Fibroblast of lung (primary cell): Measurements from ENCODE around the gene KLHL36. TPM values are rescaled to one million over a fixed set of nuclear protein-coding genes. Genes with fewer than 3 reads are reported as not detected.
"Not testable (repeated sequence)": the region's sequence is repeated elsewhere in the genome, so short reads cannot be mapped to it uniquely, and the experiment has no call there.

Experiments used
- DNase-seq, 2 donors: peaks; one replicate each; pipeline versions ENCODE4 v3.0.0 to v3.0.0-alpha.2; 2010; ENCODE audit warnings: low read depth in 2 of 2
- H2AFZ ChIP-seq: 2 replicates; pipeline ENCODE4 v1.5.1; 2012; ENCODE audit warnings: low read length, control low read depth, inconsistent platforms
- H3K27ac ChIP-seq: 2 replicates; pipeline ENCODE4 v1.5.1; 2011; ENCODE audit warnings: low read length, control low read depth; ENCODE audit not compliant: insufficient read depth
- H3K27me3 ChIP-seq: 2 replicates; pipeline ENCODE4 v1.5.1; 2011; ENCODE audit warnings: mild to moderate bottlenecking, low read length; ENCODE audit not compliant: control insufficient read depth, insufficient read depth
- H3K36me3 ChIP-seq: 2 replicates; pipeline ENCODE4 v1.5.1; 2011; ENCODE audit warnings: low read length; ENCODE audit not compliant: control insufficient read depth, insufficient read depth
- H3K4me1 ChIP-seq: 2 replicates; pipeline ENCODE4 v1.5.1; 2011; ENCODE audit warnings: low read length; ENCODE audit not compliant: control insufficient read depth, insufficient read depth; ENCODE audit errors: extremely low read depth
- H3K4me2 ChIP-seq: 2 replicates; pipeline ENCODE4 v1.5.1; 2011; ENCODE audit warnings: low read length, control low read depth; ENCODE audit not compliant: insufficient read depth; ENCODE audit errors: extremely low read depth
- H3K4me3 ChIP-seq, 4 experiments: fragments of 200-600 bp in 1 of 4; sonication (generic) in 1 of 4; replicated peaks in 1 of 4; 2 replicates each; pipeline ENCODE4 v1.5.1; 2011 to 2016; ENCODE audit warnings: low read length in 4 of 4, low read depth in 3 of 4, mild to moderate bottlenecking in 3 of 4, control low read depth in 2 of 4, inconsistent platforms in 1 of 4, mixed read lengths in 1 of 4; ENCODE audit not compliant: insufficient read depth in 1 of 4; ENCODE audit errors: control extremely low read depth in 1 of 4
- H3K79me2 ChIP-seq: 2 replicates; pipeline ENCODE4 v1.5.1; 2012; ENCODE audit warnings: mild to moderate bottlenecking, low read length, inconsistent platforms; ENCODE audit not compliant: control insufficient read depth, insufficient read depth
- H3K9ac ChIP-seq: 2 replicates; pipeline ENCODE4 v1.5.1; 2011; ENCODE audit warnings: mild to moderate bottlenecking, low read length, control low read depth; ENCODE audit not compliant: insufficient read depth
- H3K9me3 ChIP-seq: 2 replicates; pipeline ENCODE4 v1.5.1; 2012; ENCODE audit warnings: low read depth, low read length; ENCODE audit not compliant: control insufficient read depth, insufficient read depth
- H4K20me1 ChIP-seq: 2 replicates; pipeline ENCODE4 v1.5.1; 2011; ENCODE audit warnings: low read length; ENCODE audit not compliant: control insufficient read depth, insufficient read depth; ENCODE audit errors: extremely low read depth
- EZH2 ChIP-seq: IDR thresholded peaks from 2 replicates; pipeline ENCODE4 v1.5.1; 2012; ENCODE audit warnings: low read length, control low read depth, mild to moderate bottlenecking; ENCODE audit errors: missing control alignments
- polyA plus RNA-seq, 2 donors: library from polyadenylated mRNA; depleted of rRNA in 1 of 2; stranded (reverse) in 1 of 2; unstranded in 1 of 2; fragments of >200 nt; gene quantifications; 2 replicates each; pipeline ENCODE4 v1.2.1, GENCODE V29; 2011 to 2012; ENCODE audit warnings: missing spikeins in 1 of 2
- total RNA-seq: library from RNA; depleted of rRNA; stranded (reverse); fragments of >200 nt; gene quantifications from 2 replicates; pipeline ENCODE4 v1.2.1, GENCODE V29; 2014
- TF ChIP-seq, protein P1 (sequence below), 2 donors: IDR thresholded peaks in 1 of 2; conservative IDR thresholded peaks in 1 of 2; 1 replicate in 1 of 2; 2 replicates in 1 of 2; pipeline ENCODE4 v1.5.1; 2011 to 2012; ENCODE audit warnings: low read length in 2 of 2, control low read depth in 1 of 2, inconsistent platforms in 1 of 2, low read depth in 1 of 2, mild to moderate bottlenecking in 1 of 2

The KLHL36 gene
- total and polyA plus RNA-seq, 2 donors (not counting 1 experiment from before 2014, with no cell fraction given), result 29.7 to 83.1 TPM

DNA sequence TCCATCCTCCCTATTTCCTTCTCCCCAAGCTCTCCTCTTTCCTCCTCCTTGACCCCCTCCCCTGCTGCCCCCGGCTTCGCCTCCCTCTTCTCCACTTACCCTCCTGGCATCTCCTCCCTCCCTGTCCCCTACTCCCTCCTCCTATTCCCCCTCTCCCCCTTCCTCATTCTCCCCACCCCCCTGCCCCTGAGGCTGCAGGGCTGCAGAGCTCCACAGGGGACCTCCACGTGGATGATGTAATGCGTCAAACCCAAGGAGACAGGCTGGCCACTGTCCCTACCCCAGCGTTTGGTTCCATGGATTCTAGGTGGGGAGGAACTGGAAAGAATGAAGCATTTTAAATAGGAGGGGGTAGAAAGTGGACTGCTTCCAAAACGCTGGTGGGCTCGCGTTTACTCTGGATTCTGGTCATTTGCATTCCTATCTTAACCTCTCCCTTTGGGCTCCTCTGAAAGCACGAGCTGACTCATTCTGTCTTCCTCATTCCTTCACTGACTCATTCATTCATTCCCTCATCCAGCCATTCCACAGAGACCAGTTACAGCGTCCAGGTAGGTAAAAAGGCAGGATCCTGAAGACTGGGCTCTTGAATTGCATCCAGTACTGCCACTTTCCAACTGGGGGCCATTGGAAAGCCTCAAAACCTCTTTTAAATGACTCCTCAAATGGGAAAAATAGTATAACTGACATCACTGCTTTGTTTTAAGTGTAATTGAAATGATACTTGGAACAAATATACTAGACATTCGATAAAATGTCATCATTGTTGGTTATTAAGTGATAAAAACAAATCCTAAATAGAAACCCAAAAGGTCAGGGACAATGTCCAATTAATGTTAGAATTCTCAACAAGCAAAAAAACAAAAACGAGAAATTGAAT, 29.5 kb upstream of the KLHL36 start:
- Histone ChIP-seq H2AFZ (no peak overlapping the region), H3K36me3 (peaks cover 11% of the 10 kb centered on the region)

DNA sequence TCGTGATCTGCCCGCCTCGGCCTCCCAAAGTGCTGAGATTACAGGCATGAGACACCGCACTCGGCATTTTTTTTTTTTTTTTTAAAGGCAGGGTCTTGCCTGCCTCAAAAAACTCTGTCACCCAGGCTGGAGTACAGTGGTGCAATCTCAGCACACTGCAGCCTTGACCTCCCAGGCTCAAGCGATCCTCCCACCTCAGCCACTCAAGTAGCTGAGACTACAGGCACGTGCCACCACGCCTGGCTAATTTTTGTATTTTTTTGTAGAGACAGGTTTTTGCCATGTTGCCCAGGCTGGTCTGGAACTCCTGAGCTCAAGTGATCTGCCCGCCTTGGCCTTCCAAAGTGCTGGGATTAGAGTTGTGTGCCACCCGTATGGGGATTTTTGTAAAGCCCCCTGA, 27.4 kb upstream of the KLHL36 start:
- H3K27me3 ChIP-seq, H2AFZ ChIP-seq, H3K27ac ChIP-seq, H4K20me1 ChIP-seq, H3K4me2 ChIP-seq, DNase-seq, H3K36me3 ChIP-seq, H3K9ac ChIP-seq, H3K9me3 ChIP-seq, H3K4me3 ChIP-seq, H3K4me1 ChIP-seq: not testable (repeated sequence)
- peaks cover 19% of the 10 kb centered on the region for H3K79me2 ChIP-seq

More for the DNA sequence above, 29.5 kb upstream of the KLHL36 start:
- H3K9me3 ChIP-seq, result no peaks in the 10 kb centered on the region
- H3K4me3 ChIP-seq, result peak overlapping the region; percentile 19 to 40 (median 31)
- H3K9ac ChIP-seq, result no peak overlapping the region
- H3K27ac ChIP-seq, result peak overlapping the region; percentile 82
- no peaks in the 10 kb centered on the region for H4K20me1 ChIP-seq
- no peaks in the 10 kb centered on the region for H3K27me3 ChIP-seq
- TF ChIP-seq, protein P1, sequence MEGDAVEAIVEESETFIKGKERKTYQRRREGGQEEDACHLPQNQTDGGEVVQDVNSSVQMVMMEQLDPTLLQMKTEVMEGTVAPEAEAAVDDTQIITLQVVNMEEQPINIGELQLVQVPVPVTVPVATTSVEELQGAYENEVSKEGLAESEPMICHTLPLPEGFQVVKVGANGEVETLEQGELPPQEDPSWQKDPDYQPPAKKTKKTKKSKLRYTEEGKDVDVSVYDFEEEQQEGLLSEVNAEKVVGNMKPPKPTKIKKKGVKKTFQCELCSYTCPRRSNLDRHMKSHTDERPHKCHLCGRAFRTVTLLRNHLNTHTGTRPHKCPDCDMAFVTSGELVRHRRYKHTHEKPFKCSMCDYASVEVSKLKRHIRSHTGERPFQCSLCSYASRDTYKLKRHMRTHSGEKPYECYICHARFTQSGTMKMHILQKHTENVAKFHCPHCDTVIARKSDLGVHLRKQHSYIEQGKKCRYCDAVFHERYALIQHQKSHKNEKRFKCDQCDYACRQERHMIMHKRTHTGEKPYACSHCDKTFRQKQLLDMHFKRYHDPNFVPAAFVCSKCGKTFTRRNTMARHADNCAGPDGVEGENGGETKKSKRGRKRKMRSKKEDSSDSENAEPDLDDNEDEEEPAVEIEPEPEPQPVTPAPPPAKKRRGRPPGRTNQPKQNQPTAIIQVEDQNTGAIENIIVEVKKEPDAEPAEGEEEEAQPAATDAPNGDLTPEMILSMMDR (conservative IDR thresholded peaks at IDR 0.05 in 1 of 2, IDR thresholded peaks at IDR 0.05 in 1 of 2; ENCODE audit: low read depth in 1 of 2, low read length in 2 of 2), result no peak
- no peak for TF ChIP-seq EZH2
- DNase-seq, result peak; percentile 95 to 99
- peak overlapping the region; percentile 83 for H3K4me2 ChIP-seq
- peaks cover 40% of the 10 kb centered on the region for H3K79me2 ChIP-seq
- H3K4me1 ChIP-seq, result peaks cover 20% of the 10 kb centered on the region

DNA sequence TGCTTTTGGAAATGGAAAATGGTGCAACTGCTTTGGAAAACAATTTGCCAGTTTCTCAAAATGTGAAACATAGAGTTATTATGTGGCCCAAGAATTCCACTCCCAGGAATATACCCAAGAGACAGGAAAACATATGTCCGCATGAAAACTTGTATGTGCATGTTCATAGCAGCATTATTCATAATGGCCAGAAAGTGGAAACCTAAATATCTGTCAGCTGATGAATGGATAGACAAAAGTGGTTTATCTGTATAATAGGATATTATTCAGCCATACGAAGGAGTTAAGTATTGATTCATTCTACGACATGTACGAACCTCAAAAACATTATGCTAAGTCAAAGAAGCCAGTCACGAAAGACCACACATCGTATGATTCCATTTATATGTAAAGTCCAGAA, 22.8 kb upstream of the KLHL36 start:
- Histone ChIP-seq H3K4me2 (no peak overlapping the region), H4K20me1 (no peaks in the 10 kb centered on the region), H3K36me3 (no peaks in the 10 kb centered on the region), H3K9ac (no peak overlapping the region), H3K27ac (no peak overlapping the region), H3K4me3 (no peak overlapping the region), H3K27me3 (no peaks in the 10 kb centered on the region), H3K9me3 (no peaks in the 10 kb centered on the region), H3K4me1 (no peaks in the 10 kb centered on the region), H3K79me2 (no peaks in the 10 kb centered on the region), H2AFZ (no peak overlapping the region)
- TF ChIP-seq EZH2, result no peak
- TF ChIP-seq, protein P1 (conservative IDR thresholded peaks at IDR 0.05 in 1 of 2, IDR thresholded peaks at IDR 0.05 in 1 of 2; ENCODE audit: low read depth in 1 of 2, low read length in 2 of 2), result no peak
- no peak for DNase-seq
